ENCODE data around the gene NARF.
A peak's percentile ranks its signal among the peaks of the same experiment; 100 is the strongest.
"Not testable (repeated sequence)": the region's sequence is repeated elsewhere in the genome, so short reads cannot be mapped to it uniquely, and the experiment has no call there.

The NARF gene

GRCh38 chr17:82457073-82457928, 1.2 kb upstream of the NARF start:
- Histone ChIP-seq H3K9me3 (ENCODE audit: control insufficient read depth, low read length) (no peaks in the 10 kb centered on the region), H3K27ac (peak overlapping the region; percentile 99), H2AFZ (peak overlapping the region; percentile 87), H3K4me2 (ENCODE audit: low read length) (peak overlapping the region; percentile 94), H3K79me2 (peaks cover 8% of the 10 kb centered on the region), H3K4me3 (ENCODE audit: low read depth, low read length) (peak overlapping the region; percentile 99), H3K4me1 (peaks cover 7% of the 10 kb centered on the region), H3K27me3 (ENCODE audit: control insufficient read depth, insufficient read depth, low read length) (no peaks in the 10 kb centered on the region), H3K9ac (no peak overlapping the region), H3K36me3 (ENCODE audit: control insufficient read depth, insufficient read depth, low read length) (no peaks in the 10 kb centered on the region)
- TF ChIP-seq, protein P1, sequence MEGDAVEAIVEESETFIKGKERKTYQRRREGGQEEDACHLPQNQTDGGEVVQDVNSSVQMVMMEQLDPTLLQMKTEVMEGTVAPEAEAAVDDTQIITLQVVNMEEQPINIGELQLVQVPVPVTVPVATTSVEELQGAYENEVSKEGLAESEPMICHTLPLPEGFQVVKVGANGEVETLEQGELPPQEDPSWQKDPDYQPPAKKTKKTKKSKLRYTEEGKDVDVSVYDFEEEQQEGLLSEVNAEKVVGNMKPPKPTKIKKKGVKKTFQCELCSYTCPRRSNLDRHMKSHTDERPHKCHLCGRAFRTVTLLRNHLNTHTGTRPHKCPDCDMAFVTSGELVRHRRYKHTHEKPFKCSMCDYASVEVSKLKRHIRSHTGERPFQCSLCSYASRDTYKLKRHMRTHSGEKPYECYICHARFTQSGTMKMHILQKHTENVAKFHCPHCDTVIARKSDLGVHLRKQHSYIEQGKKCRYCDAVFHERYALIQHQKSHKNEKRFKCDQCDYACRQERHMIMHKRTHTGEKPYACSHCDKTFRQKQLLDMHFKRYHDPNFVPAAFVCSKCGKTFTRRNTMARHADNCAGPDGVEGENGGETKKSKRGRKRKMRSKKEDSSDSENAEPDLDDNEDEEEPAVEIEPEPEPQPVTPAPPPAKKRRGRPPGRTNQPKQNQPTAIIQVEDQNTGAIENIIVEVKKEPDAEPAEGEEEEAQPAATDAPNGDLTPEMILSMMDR (IDR thresholded peaks at IDR 0.05), result no peak

- TF ChIP-seq, protein P1 (IDR thresholded peaks at IDR 0.05), result no peak
- H3K4me3 ChIP-seq (ENCODE audit: low read depth, low read length), result peak overlapping the region; percentile 99
- H3K27me3 ChIP-seq (ENCODE audit: control insufficient read depth, insufficient read depth, low read length), result no peaks in the 10 kb centered on the region
- no peaks in the 10 kb centered on the region for H3K9me3 ChIP-seq (ENCODE audit: control insufficient read depth, low read length)
- no peaks in the 10 kb centered on the region for H3K36me3 ChIP-seq (ENCODE audit: control insufficient read depth, insufficient read depth, low read length)
- peak overlapping the region; percentile 87 for H2AFZ ChIP-seq
- peak overlapping the region; percentile 99 for H3K27ac ChIP-seq
- peak overlapping the region; percentile 99 for H3K9ac ChIP-seq
- peaks cover 7% of the 10 kb centered on the region for H3K4me1 ChIP-seq
- peak overlapping the region; percentile 94 for H3K4me2 ChIP-seq (ENCODE audit: low read length)
- H3K79me2 ChIP-seq, result peaks cover 8% of the 10 kb centered on the region
Observed at GRCh38 chr17:82457929-82458178, 687 bp upstream of the NARF start.

DNA sequence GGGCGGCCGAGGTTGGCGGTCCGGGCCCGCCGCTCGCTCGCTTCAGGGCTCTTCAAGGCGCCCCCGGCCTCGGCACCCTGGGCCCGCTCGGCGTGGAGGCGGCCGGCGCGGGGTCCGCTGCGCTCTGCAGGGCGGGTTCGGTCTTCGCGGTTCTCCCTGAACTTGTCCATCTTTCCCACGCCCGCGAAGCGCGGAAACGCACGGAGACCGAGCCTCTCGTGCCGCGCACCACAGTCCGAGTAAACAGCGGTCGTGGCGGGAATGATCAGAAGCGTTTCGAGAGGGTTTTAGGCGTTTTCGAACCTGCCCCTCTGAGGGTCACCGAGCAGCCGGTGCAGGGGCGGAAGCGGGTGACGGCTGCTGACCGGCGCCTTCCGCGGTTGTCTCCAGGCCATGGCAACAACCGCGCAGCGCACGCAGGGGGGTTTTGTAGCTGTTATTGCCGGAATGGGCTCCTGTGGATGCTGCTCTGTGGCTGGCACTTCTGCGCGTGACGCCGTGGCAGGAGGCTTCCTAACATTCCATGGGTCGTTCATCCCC, 414 bp downstream of the NARF start:
- peak overlapping the region; percentile 87 for H2AFZ ChIP-seq
- no peaks in the 10 kb centered on the region for H3K9me3 ChIP-seq (ENCODE audit: control insufficient read depth, low read length)
- H3K4me2 ChIP-seq (ENCODE audit: low read length), result peak overlapping the region; percentile 95
- no peaks in the 10 kb centered on the region for H3K27me3 ChIP-seq (ENCODE audit: control insufficient read depth, insufficient read depth, low read length)
- TF ChIP-seq, protein P1 (IDR thresholded peaks at IDR 0.05), result no peak
- H3K9ac ChIP-seq, result peak overlapping the region; percentile 99
- H3K27ac ChIP-seq, result peak overlapping the region; percentile 99
- H3K4me3 ChIP-seq (ENCODE audit: low read depth, low read length), result peak overlapping the region; percentile 99
- no peaks in the 10 kb centered on the region for H3K36me3 ChIP-seq (ENCODE audit: control insufficient read depth, insufficient read depth, low read length)
- peaks cover 7% of the 10 kb centered on the region for H3K4me1 ChIP-seq
- peaks cover 8% of the 10 kb centered on the region for H3K79me2 ChIP-seq

GRCh38 chr17:82459936-82460335, 1.4 kb downstream of the NARF start:
- H3K36me3 ChIP-seq (ENCODE audit: control insufficient read depth, insufficient read depth, low read length); H2AFZ ChIP-seq; H3K27ac ChIP-seq; H3K4me2 ChIP-seq (ENCODE audit: low read length); H3K4me3 ChIP-seq (ENCODE audit: low read depth, low read length); H3K79me2 ChIP-seq; H3K27me3 ChIP-seq (ENCODE audit: control insufficient read depth, insufficient read depth, low read length); H3K9ac ChIP-seq; H3K9me3 ChIP-seq (ENCODE audit: control insufficient read depth, low read length); H3K4me1 ChIP-seq: not testable (repeated sequence)

- no peak overlapping the region for H3K4me2 ChIP-seq (ENCODE audit: low read length)
- peaks cover 7% of the 10 kb centered on the region for H3K4me1 ChIP-seq
- TF ChIP-seq, protein P1 (IDR thresholded peaks at IDR 0.05), result no peak
- H3K36me3 ChIP-seq (ENCODE audit: control insufficient read depth, insufficient read depth, low read length), result no peaks in the 10 kb centered on the region
- peaks cover 8% of the 10 kb centered on the region for H3K79me2 ChIP-seq
- no peak overlapping the region for H3K9ac ChIP-seq
- H2AFZ ChIP-seq, result no peak overlapping the region
- H3K27me3 ChIP-seq (ENCODE audit: control insufficient read depth, insufficient read depth, low read length), result no peaks in the 10 kb centered on the region
- no peak overlapping the region for H3K4me3 ChIP-seq (ENCODE audit: low read depth, low read length)
- no peak overlapping the region for H3K27ac ChIP-seq
- no peaks in the 10 kb centered on the region for H3K9me3 ChIP-seq (ENCODE audit: control insufficient read depth, low read length)
Observed at GRCh38 chr17:82461827-82462524, 3.4 kb downstream of the NARF start.
